ENCODE measurements around the gene TRIM2.
A peak's percentile ranks its signal among the peaks of the same experiment; 100 is the strongest.

TRIM2 gene

GRCh38 chr4:153332936-153333335, 128.7 kb downstream of the TRIM2 start:
- DNase-seq (ENCODE audit: low read depth in 2 of 2), result no peak

- no peak for DNase-seq (ENCODE audit: low read depth in 2 of 2)
These were observed 129.6 kb downstream of the TRIM2 start for GRCh38 chr4:153333874-153334273.

GRCh38 chr4:153335665-153336064, 131.4 kb downstream of the TRIM2 start:
- no peak for DNase-seq (ENCODE audit: low read depth in 2 of 2)

GRCh38 chr4:153337686-153338085, 133.4 kb downstream of the TRIM2 start:
- DNase-seq (ENCODE audit: low read depth in 2 of 2), result no peak

- no peak for DNase-seq (ENCODE audit: low read depth in 2 of 2)
These were observed 137.4 kb downstream of the TRIM2 start for GRCh38 chr4:153341575-153342090.

- DNase-seq (ENCODE audit: low read depth in 2 of 2), result no peak
These were observed 138.7 kb downstream of the TRIM2 start for GRCh38 chr4:153342751-153343552.

GRCh38 chr4:153344131-153345011, 140.1 kb downstream of the TRIM2 start, which contains the start of gene MND1:
MND1 (plus strand) TSS chr4:153344688; CDS start chr4:153344738, 50 bp downstream.
- DNase-seq (ENCODE audit: low read depth in 2 of 2), result peak; percentile 69 to 89

GRCh38 chr4:153345012-153345981, 141.1 kb downstream of the TRIM2 start:
- DNase-seq (ENCODE audit: low read depth in 2 of 2), result peak; percentile 7 to 14

GRCh38 chr4:153346031-153346430, 141.8 kb downstream of the TRIM2 start:
- DNase-seq (ENCODE audit: low read depth in 2 of 2), result no peak

GRCh38 chr4:153346563-153346962, 142.3 kb downstream of the TRIM2 start:
- no peak for DNase-seq (ENCODE audit: low read depth in 2 of 2)

GRCh38 chr4:153347117-153347516, 142.9 kb downstream of the TRIM2 start:
- no peak for DNase-seq (ENCODE audit: low read depth in 2 of 2)

GRCh38 chr4:153348006-153348405, 143.8 kb downstream of the TRIM2 start:
- no peak for DNase-seq (ENCODE audit: low read depth in 2 of 2)

- DNase-seq (ENCODE audit: low read depth in 2 of 2), result no peak
These were observed 145.1 kb downstream of the TRIM2 start for GRCh38 chr4:153349206-153349805.

GRCh38 chr4:153362184-153362583, 157.9 kb downstream of the TRIM2 start:
- no peak for DNase-seq (ENCODE audit: low read depth in 2 of 2)

GRCh38 chr4:153364061-153364460, 159.8 kb downstream of the TRIM2 start:
- DNase-seq (ENCODE audit: low read depth in 2 of 2), result no peak

GRCh38 chr4:153365003-153365402, 160.8 kb downstream of the TRIM2 start:
- DNase-seq (ENCODE audit: low read depth in 2 of 2), result no peak

- DNase-seq (ENCODE audit: low read depth in 2 of 2), result no peak
These were observed 162.2 kb downstream of the TRIM2 start for GRCh38 chr4:153366486-153366885.

GRCh38 chr4:153367092-153367491, 162.8 kb downstream of the TRIM2 start:
- DNase-seq (ENCODE audit: low read depth in 2 of 2), result no peak

GRCh38 chr4:153369021-153369420, 164.8 kb downstream of the TRIM2 start:
- no peak for DNase-seq (ENCODE audit: low read depth in 2 of 2)

- DNase-seq (ENCODE audit: low read depth in 2 of 2), result no peak
These were observed 167.5 kb downstream of the TRIM2 start for GRCh38 chr4:153371701-153372234.

Data from stimulated activated CD4-positive, alpha-beta T cell treated with anti-CD3 and anti-CD28 coated beads, Interleukin-1b, Interleukin-23, amount 100 ng/mL, for 1 hour (primary cell).